ENCODE data around the gene SRD5A3.
A peak's percentile ranks its signal among the peaks of the same experiment; 100 is the strongest.

The SRD5A3 gene

GRCh38 chr4:55378617-55379467 is 32.8 kb downstream of the SRD5A3 start:
- H3K27ac ChIP-seq, result no peak overlapping the region
- no peaks in the 10 kb centered on the region for H3K4me1 ChIP-seq
- H3K4me2 ChIP-seq, result no peak overlapping the region
- no peaks in the 10 kb centered on the region for H4K20me1 ChIP-seq
- TF ChIP-seq Cebpa-rat (IDR thresholded peaks at IDR 0.05), result no peak
- no peaks in the 10 kb centered on the region for H3K27me3 ChIP-seq
- H3K36me3 ChIP-seq, result no peaks in the 10 kb centered on the region
- no peak overlapping the region for H3K4me3 ChIP-seq
- no peaks in the 10 kb centered on the region for H3K9me3 ChIP-seq (replicated peaks in 1 of 11)
- no peak overlapping the region for H3K9ac ChIP-seq

GRCh38 chr4:55380576-55380975 is 34.5 kb downstream of the SRD5A3 start:
- Histone ChIP-seq H3K27me3 (no peaks in the 10 kb centered on the region), H3K4me3 (no peak overlapping the region), H3K4me1 (no peaks in the 10 kb centered on the region), H3K4me2 (no peak overlapping the region), H3K9ac (no peak overlapping the region), H4K20me1 (no peaks in the 10 kb centered on the region), H3K9me3 (replicated peaks in 1 of 11) (no peaks in the 10 kb centered on the region), H3K36me3 (no peaks in the 10 kb centered on the region), H3K27ac (no peak overlapping the region)
- no peak for TF ChIP-seq Cebpa-rat (IDR thresholded peaks at IDR 0.05)

GRCh38 chr4:55381502-55381901 is 35.5 kb downstream of the SRD5A3 start:
- Histone ChIP-seq H3K27ac (no peak overlapping the region), H4K20me1 (no peaks in the 10 kb centered on the region), H3K36me3 (no peaks in the 10 kb centered on the region), H3K27me3 (no peaks in the 10 kb centered on the region), H3K9me3 (replicated peaks in 1 of 11) (no peaks in the 10 kb centered on the region), H3K4me1 (no peaks in the 10 kb centered on the region), H3K4me2 (no peak overlapping the region), H3K4me3 (no peak overlapping the region), H3K9ac (no peak overlapping the region)
- TF ChIP-seq Cebpa-rat (IDR thresholded peaks at IDR 0.05), result no peak

GRCh38 chr4:55382488-55383003 is 36.5 kb downstream of the SRD5A3 start:
- no peak overlapping the region for H3K4me2 ChIP-seq

GRCh38 chr4:55385201-55385649 is 39.2 kb downstream of the SRD5A3 start:
- Histone ChIP-seq H4K20me1 (no peaks in the 10 kb centered on the region), H3K9me3 (replicated peaks in 1 of 11) (no peaks in the 10 kb centered on the region), H3K4me2 (no peak overlapping the region), H3K27ac (no peak overlapping the region), H3K36me3 (no peaks in the 10 kb centered on the region), H3K4me1 (no peaks in the 10 kb centered on the region), H3K9ac (no peak overlapping the region), H3K27me3 (no peaks in the 10 kb centered on the region), H3K4me3 (no peak overlapping the region)
- no peak for TF ChIP-seq Cebpa-rat (IDR thresholded peaks at IDR 0.05)

More at GRCh38 chr4:55382488-55383003, 36.5 kb downstream of the SRD5A3 start:
- Histone ChIP-seq H3K9ac (no peak overlapping the region), H3K9me3 (replicated peaks in 1 of 11) (no peaks in the 10 kb centered on the region), H3K27ac (no peak overlapping the region), H4K20me1 (no peaks in the 10 kb centered on the region), H3K4me3 (no peak overlapping the region), H3K4me1 (no peaks in the 10 kb centered on the region), H3K27me3 (no peaks in the 10 kb centered on the region), H3K36me3 (no peaks in the 10 kb centered on the region)
- no peak for TF ChIP-seq Cebpa-rat (IDR thresholded peaks at IDR 0.05)

GRCh38 chr4:55386073-55386472 is 40.0 kb downstream of the SRD5A3 start:
- no peak for TF ChIP-seq Cebpa-rat (IDR thresholded peaks at IDR 0.05)
- H3K4me2 ChIP-seq, result no peak overlapping the region
- no peak overlapping the region for H3K27ac ChIP-seq

GRCh38 chr4:55386840-55387239 is 40.8 kb downstream of the SRD5A3 start:
- Histone ChIP-seq H3K4me3 (no peak overlapping the region), H4K20me1 (no peaks in the 10 kb centered on the region), H3K4me2 (no peak overlapping the region), H3K9ac (no peak overlapping the region), H3K36me3 (no peaks in the 10 kb centered on the region), H3K4me1 (peaks cover 0 to 7% (median 0%) of the 10 kb centered on the region in 10 experiments; a peak in 3 of 20 replicates), H3K27ac (no peak overlapping the region), H3K27me3 (no peaks in the 10 kb centered on the region), H3K9me3 (replicated peaks in 1 of 11) (no peaks in the 10 kb centered on the region)
- TF ChIP-seq Cebpa-rat (IDR thresholded peaks at IDR 0.05), result no peak

More at GRCh38 chr4:55386073-55386472, 40.0 kb downstream of the SRD5A3 start:
- Histone ChIP-seq H3K27me3 (no peaks in the 10 kb centered on the region), H4K20me1 (no peaks in the 10 kb centered on the region), H3K9ac (no peak overlapping the region), H3K4me1 (peaks cover 0 to 3% (median 0%) of the 10 kb centered on the region in 10 experiments; a peak in 3 of 20 replicates), H3K4me3 (no peak overlapping the region), H3K9me3 (replicated peaks in 1 of 11) (no peaks in the 10 kb centered on the region), H3K36me3 (no peaks in the 10 kb centered on the region)

- H3K4me2 ChIP-seq, result peak overlapping the region in 4 of 11 experiments; percentile 14 to 49 (median 26); a peak in 7 of 22 replicates
- H3K27me3 ChIP-seq, result no peaks in the 10 kb centered on the region
- H3K4me1 ChIP-seq, result peaks cover 13 to 39% (median 30%) of the 10 kb centered on the region in 10 experiments
- peaks cover 0 to 22% (median 16%) of the 10 kb centered on the region in 11 experiments; a peak in 16 of 22 replicates for H3K36me3 ChIP-seq
- peaks cover 19 to 30% (median 26%) of the 10 kb centered on the region in 11 experiments; a peak in 21 of 22 replicates for H4K20me1 ChIP-seq
- no peaks in the 10 kb centered on the region for H3K9me3 ChIP-seq (replicated peaks in 1 of 11)
- no peak for TF ChIP-seq Cebpa-rat (IDR thresholded peaks at IDR 0.05)
- H3K27ac ChIP-seq, result no peak overlapping the region
- no peak overlapping the region for H3K4me3 ChIP-seq
- peak overlapping the region in 2 of 11 experiments; percentile 18 to 26; a peak in 2 of 22 replicates for H3K9ac ChIP-seq
Measured at GRCh38 chr4:55393461-55394320, 47.6 kb downstream of the SRD5A3 start.

GRCh38 chr4:55395218-55395528 is 49.1 kb downstream of the SRD5A3 start:
- Histone ChIP-seq H3K27ac (peak overlapping the region; percentile 94 to 99 (median 96); a peak in 21 of 22 replicates), H3K4me2 (peak overlapping the region; percentile 66 to 98 (median 93)), H4K20me1 (peaks cover 32 to 42% (median 39%) of the 10 kb centered on the region in 11 experiments), H3K9ac (peak overlapping the region; percentile 95 to 99 (median 97)), H3K27me3 (no peaks in the 10 kb centered on the region), H3K4me1 (peaks cover 20 to 49% (median 39%) of the 10 kb centered on the region in 10 experiments), H3K4me3 (peak overlapping the region; percentile 88 to 100 (median 94)), H3K36me3 (peaks cover 3 to 33% (median 27%) of the 10 kb centered on the region in 11 experiments; a peak in 20 of 22 replicates), H3K9me3 (replicated peaks in 1 of 11) (no peaks in the 10 kb centered on the region)
- TF ChIP-seq Cebpa-rat (IDR thresholded peaks at IDR 0.05), result no peak
